ENCODE measurements around the gene USP26. TPM values are rescaled to one million over a fixed set of nuclear protein-coding genes. Genes with fewer than 3 reads are reported as not detected.

Gene USP26
- polyA plus RNA-seq, 3 donors: not detected

DNA sequence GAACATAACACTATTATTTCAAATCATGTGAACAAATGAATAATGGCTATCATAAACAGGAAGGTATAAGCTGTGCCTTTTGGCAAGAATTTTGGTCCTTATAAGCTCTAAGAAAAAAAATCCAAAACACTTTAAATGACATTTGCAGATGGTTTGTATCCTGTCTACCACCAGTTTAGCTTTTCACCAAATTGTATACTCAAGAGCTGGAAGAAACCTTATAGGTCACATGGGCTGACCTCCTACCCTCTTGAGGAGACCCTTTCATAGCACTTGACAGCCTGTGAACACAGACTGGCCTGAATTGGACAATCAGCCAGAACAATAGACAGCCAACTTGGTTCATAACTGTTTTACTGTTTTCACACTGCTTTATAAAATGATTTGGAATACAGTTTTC is 24.3 kb downstream of the USP26 start:
- H3K4me1 Mint-ChIP-seq: no peaks in the 10 kb centered on the region
- Histone ChIP-seq H3K27me3 (ENCODE audit: control insufficient read depth in 2 of 2, insufficient read depth in 2 of 2, low read length in 2 of 2) (peaks cover 0 to 5% of the 10 kb centered on the region in 2 donors), H4K20me1 (ENCODE audit: insufficient read depth, low read length) (no peaks in the 10 kb centered on the region), H3K36me3 (replicated peaks in 1 of 2; ENCODE audit: control insufficient read depth in 1 of 2, insufficient read depth in 2 of 2, low read length in 2 of 2) (no peaks in the 10 kb centered on the region), H3K4me1 (ENCODE audit: control insufficient read depth in 1 of 2, insufficient read depth in 2 of 2, low read length in 2 of 2) (no peaks in the 10 kb centered on the region), H3K9ac (ENCODE audit: insufficient read depth, low read length, poor library complexity, severe bottlenecking) (no peak overlapping the region), H3K27ac (ENCODE audit: low read depth in 1 of 2, low read length in 2 of 2) (no peak overlapping the region), H3K4me2 (replicated peaks; ENCODE audit: extremely low read depth, low read length, poor library complexity, severe bottlenecking) (no peak overlapping the region), H3K4me3 (replicated peaks in 1 of 3; ENCODE audit: low read depth in 2 of 3, low read length in 3 of 3) (no peak overlapping the region), H3K79me2 (ENCODE audit: insufficient read depth, low read length) (no peaks in the 10 kb centered on the region), H3K9me3 (replicated peaks in 1 of 2; ENCODE audit: control insufficient read depth in 1 of 2, insufficient read depth in 1 of 2, low read length in 2 of 2) (no peaks in the 10 kb centered on the region), H2AFZ (ENCODE audit: insufficient read depth, low read depth, low read length, poor library complexity, severe bottlenecking) (no peak overlapping the region)
- intact Hi-C loops (cut with micrococcal nuclease): no loop called here
- no peak for DNase-seq
- no peaks in the 10 kb centered on the region for H3K36me3 Mint-ChIP-seq
- H3K27me3 Mint-ChIP-seq (ENCODE audit: low read depth in 3 of 3): peaks cover 0 to 4% (median 0%) of the 10 kb centered on the region in 3 donors
- no peak overlapping the region for H3K4me3 Mint-ChIP-seq
- H3K27ac Mint-ChIP-seq: no peak overlapping the region
- peaks cover 0 to 3% (median 0%) of the 10 kb centered on the region in 7 donors for H3K9me3 Mint-ChIP-seq
- TF ChIP-seq, protein P1, sequence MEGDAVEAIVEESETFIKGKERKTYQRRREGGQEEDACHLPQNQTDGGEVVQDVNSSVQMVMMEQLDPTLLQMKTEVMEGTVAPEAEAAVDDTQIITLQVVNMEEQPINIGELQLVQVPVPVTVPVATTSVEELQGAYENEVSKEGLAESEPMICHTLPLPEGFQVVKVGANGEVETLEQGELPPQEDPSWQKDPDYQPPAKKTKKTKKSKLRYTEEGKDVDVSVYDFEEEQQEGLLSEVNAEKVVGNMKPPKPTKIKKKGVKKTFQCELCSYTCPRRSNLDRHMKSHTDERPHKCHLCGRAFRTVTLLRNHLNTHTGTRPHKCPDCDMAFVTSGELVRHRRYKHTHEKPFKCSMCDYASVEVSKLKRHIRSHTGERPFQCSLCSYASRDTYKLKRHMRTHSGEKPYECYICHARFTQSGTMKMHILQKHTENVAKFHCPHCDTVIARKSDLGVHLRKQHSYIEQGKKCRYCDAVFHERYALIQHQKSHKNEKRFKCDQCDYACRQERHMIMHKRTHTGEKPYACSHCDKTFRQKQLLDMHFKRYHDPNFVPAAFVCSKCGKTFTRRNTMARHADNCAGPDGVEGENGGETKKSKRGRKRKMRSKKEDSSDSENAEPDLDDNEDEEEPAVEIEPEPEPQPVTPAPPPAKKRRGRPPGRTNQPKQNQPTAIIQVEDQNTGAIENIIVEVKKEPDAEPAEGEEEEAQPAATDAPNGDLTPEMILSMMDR (IDR thresholded peaks at IDR 0.05): no peak

DNA sequence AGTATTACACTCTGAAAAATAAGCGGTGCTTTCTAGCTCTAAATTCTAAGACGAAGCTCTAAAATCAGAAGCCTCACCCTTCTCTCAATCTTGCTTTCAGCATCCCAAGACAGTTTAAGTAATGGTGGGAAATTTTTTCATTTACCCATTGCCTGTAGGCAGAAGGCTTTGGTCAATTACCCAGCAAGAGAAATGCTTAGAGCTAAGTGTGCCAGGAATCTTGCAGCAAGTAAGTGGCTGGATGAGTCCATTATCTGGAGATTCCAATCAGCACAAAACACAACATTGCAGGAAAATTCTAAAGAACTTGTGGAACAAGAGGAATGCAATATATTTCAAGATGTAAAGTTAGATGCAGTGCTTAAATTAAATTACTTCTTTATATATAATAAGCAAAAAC is 28.4 kb downstream of the USP26 start:
- Histone ChIP-seq H3K9ac (ENCODE audit: insufficient read depth, low read length, poor library complexity, severe bottlenecking) (no peak overlapping the region), H4K20me1 (ENCODE audit: insufficient read depth, low read length) (no peaks in the 10 kb centered on the region), H3K4me1 (ENCODE audit: control insufficient read depth in 1 of 2, insufficient read depth in 2 of 2, low read length in 2 of 2) (no peaks in the 10 kb centered on the region), H2AFZ (ENCODE audit: insufficient read depth, low read depth, low read length, poor library complexity, severe bottlenecking) (no peak overlapping the region), H3K79me2 (ENCODE audit: insufficient read depth, low read length) (no peaks in the 10 kb centered on the region), H3K27ac (ENCODE audit: low read depth in 1 of 2, low read length in 2 of 2) (no peak overlapping the region), H3K36me3 (replicated peaks in 1 of 2; ENCODE audit: control insufficient read depth in 1 of 2, insufficient read depth in 2 of 2, low read length in 2 of 2) (no peaks in the 10 kb centered on the region), H3K4me2 (replicated peaks; ENCODE audit: extremely low read depth, low read length, poor library complexity, severe bottlenecking) (no peak overlapping the region), H3K4me3 (replicated peaks in 1 of 3; ENCODE audit: low read depth in 2 of 3, low read length in 3 of 3) (no peak overlapping the region), H3K9me3 (replicated peaks in 1 of 2; ENCODE audit: control insufficient read depth in 1 of 2, insufficient read depth in 1 of 2, low read length in 2 of 2) (no peaks in the 10 kb centered on the region), H3K27me3 (ENCODE audit: control insufficient read depth in 2 of 2, insufficient read depth in 2 of 2, low read length in 2 of 2) (peaks cover 0 to 2% of the 10 kb centered on the region in 2 donors)
- TF ChIP-seq, protein P1 (IDR thresholded peaks at IDR 0.05): no peak
- Mint-ChIP-seq H3K36me3 (no peaks in the 10 kb centered on the region), H3K27me3 (ENCODE audit: low read depth in 3 of 3) (peaks cover 0 to 4% (median 1%) of the 10 kb centered on the region in 3 donors), H3K9me3 (peaks cover 0 to 6% (median 0%) of the 10 kb centered on the region in 7 donors), H3K27ac (no peak overlapping the region), H3K4me3 (no peak overlapping the region), H3K4me1 (no peaks in the 10 kb centered on the region)
- WGBS (ENCODE audit: insufficient coverage): no CpG with 5 or more reads among the region's 2 CpGs
- DNase-seq: no peak
- intact Hi-C loops (cut with micrococcal nuclease): no loop called here
